A549 (cell line): ENCODE measurements around the gene STAP2.

Source experiments
- CTCF ChIP-seq: fragments of >200 bp; sonication (Bioruptor Twin); formaldehyde crosslinking; IDR thresholded peaks from 3 replicates; pipeline ENCODE4 v1.5.1; 2016
- EP300 ChIP-seq, 2 experiments: fragments of >200 bp; sonication (Bioruptor Twin); formaldehyde crosslinking; IDR thresholded peaks; 2 replicates in 1 of 2; 3 replicates in 1 of 2; pipeline ENCODE4 v1.6.1; 2016 to 2017
- FOSL2 ChIP-seq, 2 experiments: fragments of 450-650 bp in 1 of 2; fragments of >200 bp in 1 of 2; sonication (Bioruptor Twin) in 1 of 2; formaldehyde crosslinking; IDR thresholded peaks; 2 replicates each; pipeline versions ENCODE4 v1.5.0 to v1.6.1; 2016 to 2020; ENCODE audit warnings: mild to moderate bottlenecking in 1 of 2, moderate library complexity in 1 of 2
- GATA3 ChIP-seq: IDR thresholded peaks from 2 replicates; pipeline ENCODE4 v1.6.1; 2012; ENCODE audit warnings: borderline replicate concordance
- NR3C1 ChIP-seq: fragments of >200 bp; sonication (Bioruptor Twin); formaldehyde crosslinking; IDR thresholded peaks from 3 replicates; pipeline ENCODE4 v1.6.1; 2017
- RAD21 ChIP-seq, 2 experiments: fragments of >200 bp in 1 of 2; sonication (Bioruptor Twin) in 1 of 2; formaldehyde crosslinking in 1 of 2; IDR thresholded peaks in 1 of 2; conservative IDR thresholded peaks in 1 of 2; 2 replicates in 1 of 2; 3 replicates in 1 of 2; pipeline ENCODE4 v1.6.1; 2012 to 2018; ENCODE audit warnings: inconsistent platforms in 1 of 2
- RCOR1 ChIP-seq: fragments of 150-350 bp; IDR thresholded peaks from 2 replicates; pipeline ENCODE4 v1.6.1; 2014; ENCODE audit warnings: antibody characterized with exemption, low read length, low read depth

GRCh38 chr19:4284974-4285373, 53.7 kb downstream of the STAP2 start:
- TF ChIP-seq GATA3 (no peak), RCOR1 (no peak), NR3C1 (no peak), CTCF (no peak), FOSL2 (IDR thresholded peaks at IDR 0.05) (no peak), FOSL2 (CRISPR knock-in tag; IDR thresholded peaks at IDR 0.05) (no peak), RAD21 (conservative IDR thresholded peaks at IDR 0.05 in 1 of 2, IDR thresholded peaks at IDR 0.05 in 1 of 2) (no peak), EP300 (IDR thresholded peaks at IDR 0.05) (no peak)
